ENCODE results near the gene TECPR2. TPM values are rescaled to one million over a fixed set of nuclear protein-coding genes. Genes with fewer than 3 reads are reported as not detected.
A peak's percentile ranks its signal among the peaks of the same experiment; 100 is the strongest.

The TECPR2 gene
- total RNA-seq, 2 experiments from 2014 or later: 4.7 to 5.0 TPM

- intact Hi-C loops (cut with micrococcal nuclease): no loop called here
- H3K27me3 Mint-ChIP-seq: no peaks in the 10 kb centered on the region
- no peak for TF ChIP-seq CTCF (IDR thresholded peaks at IDR 0.05)
- H3K36me3 Mint-ChIP-seq (ENCODE audit: low read depth): no peaks in the 10 kb centered on the region
- H3K27ac Mint-ChIP-seq: peak overlapping the region; percentile 59
- ATAC-seq (no peak), DNase-seq (no peak)
- CTCF ChIA-PET: interaction anchor here (0.8 to 3.8 kb wide), 5 partner anchors 8 to 63 kb away, joined by 3 to 19 read pairs (median 5); no protein-coding TSS in a partner anchor
- no peaks in the 10 kb centered on the region for H3K9me3 Mint-ChIP-seq
- no peak overlapping the region for H3K4me3 Mint-ChIP-seq
- POLR2A ChIA-PET: interaction anchor here (0.7 kb wide), 1 partner anchor 25 kb away, joined by 3 read pairs; no protein-coding TSS in a partner anchor
- H3K4me1 Mint-ChIP-seq (ENCODE audit: low read depth): peaks cover 9% of the 10 kb centered on the region
Observed at GRCh38 chr14:102500713-102501112, 138.0 kb downstream of the TECPR2 start.

- Mint-ChIP-seq H3K27ac (no peak overlapping the region), H3K36me3 (ENCODE audit: low read depth) (peaks cover 3% of the 10 kb centered on the region), H3K4me1 (ENCODE audit: low read depth) (peaks cover 9% of the 10 kb centered on the region), H3K27me3 (no peaks in the 10 kb centered on the region), H3K4me3 (no peak overlapping the region), H3K9me3 (no peaks in the 10 kb centered on the region)
- DNase-seq (no peak), ATAC-seq (no peak)
- intact Hi-C loops (cut with micrococcal nuclease): no loop called here
- CTCF ChIA-PET: interaction anchor here (1.0 to 3.8 kb wide), 5 partner anchors 14 to 64 kb away, joined by 3 to 19 read pairs (median 5); no protein-coding TSS in a partner anchor
- TF ChIP-seq CTCF (IDR thresholded peaks at IDR 0.05): no peak
- POLR2A ChIA-PET: interaction anchor here (1.5 kb wide), 1 partner anchor 13 kb away, joined by 3 read pairs; no protein-coding TSS in a partner anchor
Observed at GRCh38 chr14:102501751-102502315, 139.1 kb downstream of the TECPR2 start.

- TF ChIP-seq CTCF (IDR thresholded peaks at IDR 0.05): no peak
- Mint-ChIP-seq H3K36me3 (ENCODE audit: low read depth) (peaks cover 3% of the 10 kb centered on the region), H3K4me3 (no peak overlapping the region), H3K9me3 (no peaks in the 10 kb centered on the region), H3K27me3 (no peaks in the 10 kb centered on the region), H3K27ac (no peak overlapping the region), H3K4me1 (ENCODE audit: low read depth) (peaks cover 9% of the 10 kb centered on the region)
- POLR2A ChIA-PET: interaction anchor here (1.5 kb wide), 1 partner anchor 12 kb away, joined by 3 read pairs; no protein-coding TSS in a partner anchor
- DNase-seq (no peak), ATAC-seq (no peak)
- CTCF ChIA-PET: interaction anchor here (0.6 to 2.9 kb wide), 2 partner anchors 13 to 534 kb away, joined by 3 to 11 read pairs; no protein-coding TSS in a partner anchor
- intact Hi-C loops (cut with micrococcal nuclease): no loop called here
Observed at GRCh38 chr14:102502571-102502970, 139.8 kb downstream of the TECPR2 start.

GRCh38 chr14:102503641-102504327 is 141.0 kb downstream of the TECPR2 start:
- Mint-ChIP-seq H3K9me3 (no peaks in the 10 kb centered on the region), H3K27me3 (no peaks in the 10 kb centered on the region), H3K4me3 (no peak overlapping the region), H3K27ac (no peak overlapping the region), H3K36me3 (ENCODE audit: low read depth) (peaks cover 5% of the 10 kb centered on the region), H3K4me1 (ENCODE audit: low read depth) (peaks cover 12% of the 10 kb centered on the region)
- no peak for DNase-seq
- CTCF ChIA-PET: no interaction called here
- POLR2A ChIA-PET: no interaction called here
- no peak for ATAC-seq
- intact Hi-C loops (cut with micrococcal nuclease): no loop called here
- TF ChIP-seq CTCF (IDR thresholded peaks at IDR 0.05): no peak
